NB4 (cell line): ENCODE results near the gene NKX2-1.

Experiments used
- DNase-seq: peaks from one replicate; pipeline ENCODE4 v3.0.0; 2010; ENCODE audit warnings: low read depth
- H3K4me3 ChIP-seq: one replicate; pipeline ENCODE4 v1.5.1; 2011; ENCODE audit warnings: mild to moderate bottlenecking, low read depth, low read length, moderate library complexity
- MYC ChIP-seq: IDR thresholded peaks from 2 replicates; pipeline ENCODE4 v1.6.1; 2011; ENCODE audit warnings: low read depth, low read length
- POLR2A ChIP-seq: IDR thresholded peaks from 2 replicates; pipeline ENCODE4 v1.6.1; 2011; ENCODE audit warnings: mild to moderate bottlenecking; ENCODE audit not compliant: insufficient read length; ENCODE audit errors: extremely low read depth
- TF ChIP-seq, protein P1 (sequence below): IDR thresholded peaks from one replicate; pipeline ENCODE4 v1.5.1; 2012; ENCODE audit warnings: low read depth, low read length
- TF ChIP-seq, protein P2 (sequence below): IDR thresholded peaks from 2 replicates; pipeline ENCODE4 v1.6.1; 2011; ENCODE audit warnings: low read depth, low read length

Gene NKX2-1

DNA sequence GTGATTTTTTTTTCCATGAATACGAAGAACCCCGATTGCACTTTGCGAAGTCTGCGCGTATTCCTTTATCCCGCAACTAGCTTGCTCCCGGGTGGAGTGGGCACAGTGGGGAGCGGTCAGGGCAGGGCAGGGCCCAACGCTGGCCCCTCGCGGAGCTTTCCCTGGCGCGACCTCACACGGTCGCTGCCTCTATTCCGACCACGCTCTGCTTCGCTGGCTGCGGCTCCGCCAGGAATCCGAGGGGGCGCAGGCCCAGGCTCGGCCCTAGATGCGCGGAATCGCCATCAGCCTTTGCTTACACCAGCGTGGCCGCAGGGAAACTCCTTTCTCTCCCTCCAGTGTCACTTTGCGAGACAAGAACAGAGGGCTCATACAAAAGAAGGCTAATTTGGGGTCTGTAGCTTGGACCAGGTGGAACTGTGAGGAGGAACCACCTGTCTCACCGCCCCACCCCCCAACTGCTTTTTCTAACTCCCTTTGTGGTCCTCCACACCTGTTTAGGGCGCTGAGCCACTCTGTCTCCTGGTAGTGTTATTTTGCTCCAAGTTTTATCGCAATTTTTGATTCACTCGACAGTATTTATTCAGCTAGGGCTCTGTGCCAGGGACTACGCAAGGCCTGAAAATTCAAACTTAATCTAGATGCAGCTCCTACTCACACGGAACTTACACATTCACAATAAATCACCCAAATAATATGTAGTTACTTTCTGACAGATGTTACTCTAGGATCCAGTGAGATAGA lies 3.1 kb upstream of the NKX2-1 start:
- DNase-seq, result no peak
- no peak overlapping the region for H3K4me3 ChIP-seq

DNA sequence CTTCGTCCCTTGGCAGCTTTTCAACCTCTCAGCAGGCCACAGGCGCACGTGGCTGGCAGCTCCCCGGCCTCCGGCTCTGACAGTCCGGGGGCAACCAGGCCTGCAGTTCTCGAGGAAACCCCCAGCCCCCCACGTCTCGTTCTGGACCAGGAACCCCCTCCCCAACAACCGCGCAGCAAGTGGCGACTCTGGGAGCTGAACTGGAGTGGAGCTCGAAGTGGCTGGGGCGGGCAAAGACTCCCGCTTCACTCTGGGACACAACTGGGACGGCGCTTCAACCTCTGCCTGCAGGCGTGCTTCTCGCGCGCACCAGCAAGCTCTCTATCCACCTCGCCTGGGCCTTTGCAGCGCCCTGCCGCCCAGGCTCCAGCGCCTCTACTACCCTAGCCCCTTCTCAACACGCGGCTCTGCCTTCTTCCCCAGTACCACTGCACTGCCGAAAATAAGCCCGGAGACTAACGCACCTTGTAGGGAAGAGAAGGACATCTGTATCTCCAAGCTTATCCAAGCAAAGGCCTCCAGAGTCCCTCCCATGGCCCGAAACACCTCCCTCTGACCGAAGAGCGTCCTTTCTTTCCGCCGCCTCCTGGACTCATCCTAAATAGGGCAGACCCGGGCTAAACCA lies 2.4 kb upstream of the NKX2-1 start:
- no peak overlapping the region for H3K4me3 ChIP-seq
- no peak for DNase-seq
- TF ChIP-seq MYC (no peak), POLR2A (no peak)
- TF ChIP-seq, protein P1, sequence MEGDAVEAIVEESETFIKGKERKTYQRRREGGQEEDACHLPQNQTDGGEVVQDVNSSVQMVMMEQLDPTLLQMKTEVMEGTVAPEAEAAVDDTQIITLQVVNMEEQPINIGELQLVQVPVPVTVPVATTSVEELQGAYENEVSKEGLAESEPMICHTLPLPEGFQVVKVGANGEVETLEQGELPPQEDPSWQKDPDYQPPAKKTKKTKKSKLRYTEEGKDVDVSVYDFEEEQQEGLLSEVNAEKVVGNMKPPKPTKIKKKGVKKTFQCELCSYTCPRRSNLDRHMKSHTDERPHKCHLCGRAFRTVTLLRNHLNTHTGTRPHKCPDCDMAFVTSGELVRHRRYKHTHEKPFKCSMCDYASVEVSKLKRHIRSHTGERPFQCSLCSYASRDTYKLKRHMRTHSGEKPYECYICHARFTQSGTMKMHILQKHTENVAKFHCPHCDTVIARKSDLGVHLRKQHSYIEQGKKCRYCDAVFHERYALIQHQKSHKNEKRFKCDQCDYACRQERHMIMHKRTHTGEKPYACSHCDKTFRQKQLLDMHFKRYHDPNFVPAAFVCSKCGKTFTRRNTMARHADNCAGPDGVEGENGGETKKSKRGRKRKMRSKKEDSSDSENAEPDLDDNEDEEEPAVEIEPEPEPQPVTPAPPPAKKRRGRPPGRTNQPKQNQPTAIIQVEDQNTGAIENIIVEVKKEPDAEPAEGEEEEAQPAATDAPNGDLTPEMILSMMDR, result no peak
- TF ChIP-seq, protein P2, sequence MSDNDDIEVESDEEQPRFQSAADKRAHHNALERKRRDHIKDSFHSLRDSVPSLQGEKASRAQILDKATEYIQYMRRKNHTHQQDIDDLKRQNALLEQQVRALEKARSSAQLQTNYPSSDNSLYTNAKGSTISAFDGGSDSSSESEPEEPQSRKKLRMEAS, result no peak

More for the DNA sequence above, 3.1 kb upstream of the NKX2-1 start:
- TF ChIP-seq, protein P1, result no peak
- TF ChIP-seq POLR2A (no peak), MYC (no peak)
- TF ChIP-seq, protein P2, result no peak

DNA sequence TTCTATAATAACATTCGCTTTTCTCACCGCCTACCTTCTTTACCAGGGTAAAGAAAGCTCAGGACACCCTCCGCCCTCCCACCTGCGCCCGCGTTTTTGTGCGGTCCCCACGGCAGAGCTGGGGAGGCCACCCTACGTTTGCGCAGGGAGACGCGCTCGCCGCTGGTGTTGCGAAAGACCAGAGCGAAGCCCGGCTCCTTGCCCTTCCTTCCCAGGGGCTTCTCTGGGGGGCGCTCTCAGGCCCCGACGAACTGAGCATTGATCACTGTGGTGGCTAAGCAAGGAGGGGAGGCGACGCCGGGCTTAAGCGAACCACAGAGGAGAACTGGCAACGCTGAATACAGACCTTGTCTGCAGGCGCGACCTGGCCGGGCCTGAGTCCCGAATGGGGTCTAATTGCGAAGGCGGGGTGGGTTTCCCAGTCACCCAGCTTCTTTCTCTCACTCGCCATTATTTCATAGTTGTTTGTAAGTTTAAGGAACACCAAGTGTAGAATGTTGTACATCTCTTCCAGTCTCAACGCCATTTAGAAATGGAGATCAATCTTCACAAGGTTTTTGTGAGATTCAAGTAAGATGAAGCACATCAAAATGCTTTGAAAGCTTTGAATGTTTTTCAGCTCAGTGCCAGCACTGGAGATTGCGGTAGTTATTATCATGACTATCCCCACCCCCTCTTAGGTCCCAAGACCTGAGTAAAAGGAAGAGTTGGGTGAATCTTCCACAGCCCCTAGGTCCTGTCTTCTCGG lies 1.7 kb upstream of the NKX2-1 start:
- H3K4me3 ChIP-seq, result no peak overlapping the region
- DNase-seq, result no peak
- TF ChIP-seq MYC (no peak), POLR2A (no peak)
- TF ChIP-seq, protein P2, result no peak
- TF ChIP-seq, protein P1, result no peak

DNA sequence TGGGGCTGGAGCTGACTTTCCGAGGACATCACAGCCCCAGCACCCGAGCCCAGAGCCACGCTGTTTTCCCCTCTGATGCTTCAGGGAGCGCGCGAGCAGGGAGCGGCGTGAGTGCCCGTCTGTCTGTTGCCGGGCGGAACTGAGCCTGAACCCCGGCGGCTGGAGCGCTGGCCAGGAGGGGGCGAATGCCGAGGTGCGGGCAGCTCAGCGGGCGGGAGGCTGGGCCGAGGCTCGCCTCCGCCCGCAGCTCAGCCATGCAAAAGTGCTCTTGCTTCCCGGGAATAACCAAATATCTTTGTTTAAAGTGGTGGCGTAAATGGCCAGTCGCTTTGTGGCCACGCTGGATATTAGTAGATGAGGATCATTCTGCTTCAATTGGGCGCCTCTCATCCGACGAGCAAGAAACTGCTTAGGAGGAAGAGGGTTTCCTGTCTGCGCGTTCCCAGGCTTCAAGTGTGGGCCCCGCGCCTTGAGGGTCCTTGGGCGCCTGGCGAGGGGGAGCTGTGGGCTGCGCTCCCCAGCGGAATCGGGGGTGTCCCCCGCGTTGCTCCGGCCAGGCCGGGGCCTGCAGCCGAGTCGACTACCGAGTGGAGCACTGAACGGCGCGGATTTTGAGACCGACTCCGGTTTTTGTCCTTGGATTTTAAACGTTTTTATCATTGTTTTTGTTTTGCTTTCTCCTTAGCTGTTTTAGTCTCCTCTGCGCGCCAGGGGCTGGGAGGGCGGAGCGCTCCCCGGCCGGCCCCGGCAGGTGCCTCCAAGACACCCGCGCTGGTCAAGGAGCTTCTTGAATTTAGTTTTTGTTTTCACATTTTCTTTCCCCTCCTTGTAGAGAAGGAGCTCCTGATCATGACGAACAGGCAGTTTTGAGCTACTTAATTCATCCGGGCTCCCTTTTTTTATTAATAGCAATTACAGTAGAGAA lies 831 bp upstream of the NKX2-1 start:
- peak; percentile 37 for DNase-seq
- TF ChIP-seq, protein P2, result no peak
- TF ChIP-seq, protein P1, result peak; percentile 11
- H3K4me3 ChIP-seq, result no peak overlapping the region

DNA sequence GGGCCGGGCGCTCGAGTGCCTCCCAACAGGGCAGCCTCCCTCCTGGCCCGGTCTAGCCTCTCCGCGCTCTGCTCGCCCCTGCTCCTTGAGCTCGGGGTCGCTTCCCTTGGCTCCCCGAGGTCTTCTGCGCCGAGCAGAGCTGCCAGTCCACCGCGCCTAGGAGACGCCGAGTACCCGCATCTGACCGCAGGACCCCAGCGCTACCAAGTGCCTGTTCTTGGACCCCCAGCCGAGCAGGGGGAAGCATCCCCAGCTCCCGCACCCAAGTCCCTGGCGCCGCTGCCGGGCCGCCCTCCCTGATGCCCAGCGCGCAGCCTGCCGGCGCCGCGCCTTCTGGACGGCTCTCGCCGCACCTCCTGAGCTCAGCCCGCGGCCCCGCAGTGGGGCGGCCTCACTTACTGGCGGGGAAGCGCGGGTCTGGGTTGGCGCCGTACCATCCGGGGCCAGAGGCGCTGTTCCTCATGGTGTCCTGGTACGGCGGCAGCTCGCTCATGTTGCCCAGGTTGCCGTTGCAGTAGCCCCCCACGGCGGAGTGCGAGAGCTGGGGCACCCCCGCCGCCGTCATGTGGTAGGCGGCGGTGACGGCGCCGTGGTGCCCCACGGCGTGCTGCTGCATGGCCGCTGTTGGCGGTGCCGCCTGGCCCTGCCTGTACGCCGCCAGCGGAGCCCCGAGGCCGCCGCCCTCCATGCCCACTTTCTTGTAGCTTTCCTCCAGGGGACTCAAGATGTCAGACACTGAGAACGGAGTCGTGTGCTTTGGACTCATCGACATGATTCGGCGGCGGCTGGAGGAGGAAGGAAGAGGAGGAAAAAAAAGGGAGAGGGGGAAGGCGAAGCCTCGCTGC lies 1.2 kb downstream of the NKX2-1 start:
- no peak overlapping the region for H3K4me3 ChIP-seq
- TF ChIP-seq, protein P2, result no peak
- TF ChIP-seq, protein P1, result no peak
- TF ChIP-seq MYC, result no peak
- no peak for TF ChIP-seq POLR2A
- DNase-seq, result no peak
